ENCODE results near the gene SCAMP5.

Gene SCAMP5

DNA sequence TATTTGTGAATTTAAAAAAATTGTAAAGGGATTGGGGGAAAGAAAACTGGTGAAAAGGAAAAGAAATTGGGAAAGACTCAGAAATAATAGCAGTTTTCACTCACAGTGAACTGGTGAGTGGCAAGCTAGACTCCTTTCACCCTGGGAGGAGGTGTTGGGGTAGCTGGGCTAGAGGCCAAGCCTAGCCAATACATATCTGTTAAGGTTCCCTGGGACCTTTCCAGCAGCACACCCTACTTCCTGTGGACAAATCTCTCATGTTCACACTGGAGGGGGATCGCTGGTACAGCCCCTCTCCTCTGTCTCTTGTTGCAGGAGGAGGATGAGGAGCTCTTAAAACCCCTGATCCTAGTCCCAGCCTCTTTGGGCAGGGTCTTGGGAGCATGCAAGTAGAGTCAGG, 35.1 kb upstream of the SCAMP5 start:
- TF ChIP-seq TEAD4 (IDR thresholded peaks at IDR 0.05) (no peak), CREB1 (IDR thresholded peaks at IDR 0.05; ENCODE audit: low read depth) (no peak), EGR1 (IDR thresholded peaks at IDR 0.05) (no peak), CEBPB (IDR thresholded peaks at IDR 0.05) (no peak), ZBTB7A (IDR thresholded peaks at IDR 0.05; ENCODE audit: low read depth) (no peak), EP300 (IDR thresholded peaks at IDR 0.05; ENCODE audit: borderline replicate concordance) (no peak), TAF1 (IDR thresholded peaks at IDR 0.05; ENCODE audit: low read depth) (no peak), RAD21 (IDR thresholded peaks at IDR 0.05; ENCODE audit: low read depth) (no peak), FOXM1 (IDR thresholded peaks at IDR 0.05; ENCODE audit: borderline replicate concordance, low read depth) (no peak), NFIC (IDR thresholded peaks at IDR 0.05) (no peak), YY1 (IDR thresholded peaks at IDR 0.05; ENCODE audit: low read depth) (no peak), TCF12 (IDR thresholded peaks at IDR 0.05; ENCODE audit: low read depth) (no peak)
- TF ChIP-seq, protein P1, sequence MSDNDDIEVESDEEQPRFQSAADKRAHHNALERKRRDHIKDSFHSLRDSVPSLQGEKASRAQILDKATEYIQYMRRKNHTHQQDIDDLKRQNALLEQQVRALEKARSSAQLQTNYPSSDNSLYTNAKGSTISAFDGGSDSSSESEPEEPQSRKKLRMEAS (IDR thresholded peaks at IDR 0.05) = no peak
- TF ChIP-seq, protein P2, sequence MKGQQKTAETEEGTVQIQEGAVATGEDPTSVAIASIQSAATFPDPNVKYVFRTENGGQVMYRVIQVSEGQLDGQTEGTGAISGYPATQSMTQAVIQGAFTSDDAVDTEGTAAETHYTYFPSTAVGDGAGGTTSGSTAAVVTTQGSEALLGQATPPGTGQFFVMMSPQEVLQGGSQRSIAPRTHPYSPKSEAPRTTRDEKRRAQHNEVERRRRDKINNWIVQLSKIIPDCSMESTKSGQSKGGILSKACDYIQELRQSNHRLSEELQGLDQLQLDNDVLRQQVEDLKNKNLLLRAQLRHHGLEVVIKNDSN (IDR thresholded peaks at IDR 0.05) = no peak
- TF ChIP-seq, protein P3, sequence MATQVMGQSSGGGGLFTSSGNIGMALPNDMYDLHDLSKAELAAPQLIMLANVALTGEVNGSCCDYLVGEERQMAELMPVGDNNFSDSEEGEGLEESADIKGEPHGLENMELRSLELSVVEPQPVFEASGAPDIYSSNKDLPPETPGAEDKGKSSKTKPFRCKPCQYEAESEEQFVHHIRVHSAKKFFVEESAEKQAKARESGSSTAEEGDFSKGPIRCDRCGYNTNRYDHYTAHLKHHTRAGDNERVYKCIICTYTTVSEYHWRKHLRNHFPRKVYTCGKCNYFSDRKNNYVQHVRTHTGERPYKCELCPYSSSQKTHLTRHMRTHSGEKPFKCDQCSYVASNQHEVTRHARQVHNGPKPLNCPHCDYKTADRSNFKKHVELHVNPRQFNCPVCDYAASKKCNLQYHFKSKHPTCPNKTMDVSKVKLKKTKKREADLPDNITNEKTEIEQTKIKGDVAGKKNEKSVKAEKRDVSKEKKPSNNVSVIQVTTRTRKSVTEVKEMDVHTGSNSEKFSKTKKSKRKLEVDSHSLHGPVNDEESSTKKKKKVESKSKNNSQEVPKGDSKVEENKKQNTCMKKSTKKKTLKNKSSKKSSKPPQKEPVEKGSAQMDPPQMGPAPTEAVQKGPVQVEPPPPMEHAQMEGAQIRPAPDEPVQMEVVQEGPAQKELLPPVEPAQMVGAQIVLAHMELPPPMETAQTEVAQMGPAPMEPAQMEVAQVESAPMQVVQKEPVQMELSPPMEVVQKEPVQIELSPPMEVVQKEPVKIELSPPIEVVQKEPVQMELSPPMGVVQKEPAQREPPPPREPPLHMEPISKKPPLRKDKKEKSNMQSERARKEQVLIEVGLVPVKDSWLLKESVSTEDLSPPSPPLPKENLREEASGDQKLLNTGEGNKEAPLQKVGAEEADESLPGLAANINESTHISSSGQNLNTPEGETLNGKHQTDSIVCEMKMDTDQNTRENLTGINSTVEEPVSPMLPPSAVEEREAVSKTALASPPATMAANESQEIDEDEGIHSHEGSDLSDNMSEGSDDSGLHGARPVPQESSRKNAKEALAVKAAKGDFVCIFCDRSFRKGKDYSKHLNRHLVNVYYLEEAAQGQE (IDR thresholded peaks at IDR 0.05; ENCODE audit: low read depth) = no peak

DNA sequence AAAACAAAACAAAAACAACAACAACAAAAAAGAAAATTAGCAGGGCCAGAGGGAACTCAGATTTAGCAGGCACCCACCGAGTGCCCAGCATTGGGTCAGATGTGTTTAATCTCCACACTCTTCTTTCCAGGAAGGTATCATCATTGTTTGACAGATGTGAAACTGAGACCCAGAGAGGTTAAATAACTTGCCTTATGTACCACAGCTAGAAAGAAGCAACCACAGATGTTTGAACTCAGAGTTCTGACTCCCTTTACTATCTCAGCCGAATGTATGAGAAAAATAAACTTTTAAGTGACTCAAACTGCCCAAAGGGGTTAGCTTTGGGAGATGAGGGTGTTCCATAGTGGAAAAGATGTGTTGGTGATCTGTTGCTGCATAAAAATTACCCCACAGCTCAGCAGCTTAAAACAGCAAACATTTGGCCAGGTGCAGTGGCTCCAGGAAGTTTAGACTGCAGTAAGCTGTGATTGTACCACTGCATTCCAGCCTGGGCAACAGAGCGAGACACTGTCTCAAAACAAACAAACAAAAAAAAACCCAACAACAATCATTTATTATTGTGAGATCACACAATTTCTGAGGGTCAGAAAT, 34.3 kb upstream of the SCAMP5 start:
- TF ChIP-seq FOXM1 (IDR thresholded peaks at IDR 0.05; ENCODE audit: borderline replicate concordance, low read depth) (no peak), TCF12 (IDR thresholded peaks at IDR 0.05; ENCODE audit: low read depth) (no peak)
- TF ChIP-seq, protein P3 (IDR thresholded peaks at IDR 0.05; ENCODE audit: low read depth) = no peak

DNA sequence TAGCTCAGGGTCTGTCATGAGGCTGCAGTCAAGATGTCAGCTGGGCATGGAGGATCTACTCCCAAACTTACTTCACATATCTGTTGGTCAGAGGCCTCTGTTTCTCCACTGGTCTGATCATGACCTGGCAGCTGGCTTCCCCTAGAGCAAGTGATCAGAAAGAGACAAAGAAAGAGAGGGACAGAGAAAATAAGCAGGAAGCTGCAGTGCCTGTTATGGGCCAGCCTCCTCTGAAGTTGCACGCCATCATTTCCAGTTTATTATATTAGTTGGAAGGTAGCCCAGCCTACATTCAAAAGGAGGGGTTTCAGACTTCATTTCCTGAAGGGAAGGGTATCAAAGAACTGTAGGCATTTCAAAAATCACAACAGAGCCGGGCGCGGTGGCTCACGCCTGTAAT, 33.7 kb upstream of the SCAMP5 start:
- no peak for TF ChIP-seq RAD21 (IDR thresholded peaks at IDR 0.05; ENCODE audit: low read depth)
- no peak for TF ChIP-seq NFIC (IDR thresholded peaks at IDR 0.05)
- TF ChIP-seq EP300 (IDR thresholded peaks at IDR 0.05; ENCODE audit: borderline replicate concordance) = no peak
- no peak for TF ChIP-seq FOXM1 (IDR thresholded peaks at IDR 0.05; ENCODE audit: borderline replicate concordance, low read depth)
- no peak for TF ChIP-seq TEAD4 (IDR thresholded peaks at IDR 0.05)
- no peak for TF ChIP-seq EGR1 (IDR thresholded peaks at IDR 0.05)
- TF ChIP-seq CEBPB (IDR thresholded peaks at IDR 0.05) = no peak
- TF ChIP-seq, protein P3 (IDR thresholded peaks at IDR 0.05; ENCODE audit: low read depth) = no peak
- no peak for TF ChIP-seq YY1 (IDR thresholded peaks at IDR 0.05; ENCODE audit: low read depth)
- no peak for TF ChIP-seq ZBTB7A (IDR thresholded peaks at IDR 0.05; ENCODE audit: low read depth)
- TF ChIP-seq, protein P2 (IDR thresholded peaks at IDR 0.05) = no peak
- no peak for TF ChIP-seq TAF1 (IDR thresholded peaks at IDR 0.05; ENCODE audit: low read depth)
- no peak for TF ChIP-seq CREB1 (IDR thresholded peaks at IDR 0.05; ENCODE audit: low read depth)

DNA sequence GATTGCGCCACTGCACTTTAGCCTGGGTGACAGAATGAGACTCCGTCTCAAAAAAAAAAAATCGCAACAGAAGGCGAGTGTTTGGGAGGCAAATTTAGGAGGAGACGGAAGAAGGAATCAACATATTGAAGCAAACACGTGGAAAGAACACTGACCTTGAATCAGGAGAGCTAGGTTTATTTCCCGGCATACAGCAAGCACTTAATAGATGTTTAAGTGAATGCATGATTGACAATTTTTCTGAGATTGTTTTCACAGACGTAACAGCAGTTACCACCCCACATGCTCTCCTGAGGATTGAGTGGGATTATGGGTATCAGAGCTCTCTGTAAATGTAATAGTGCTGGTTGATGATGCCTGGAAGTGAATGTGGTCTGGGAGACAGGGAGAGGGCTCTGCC, 33.1 kb upstream of the SCAMP5 start:
- TF ChIP-seq CEBPB (IDR thresholded peaks at IDR 0.05) = no peak
- no peak for TF ChIP-seq RAD21 (IDR thresholded peaks at IDR 0.05; ENCODE audit: low read depth)
- TF ChIP-seq NFIC (IDR thresholded peaks at IDR 0.05) = no peak
- no peak for TF ChIP-seq CREB1 (IDR thresholded peaks at IDR 0.05; ENCODE audit: low read depth)
- no peak for TF ChIP-seq EP300 (IDR thresholded peaks at IDR 0.05; ENCODE audit: borderline replicate concordance)
- no peak for TF ChIP-seq YY1 (IDR thresholded peaks at IDR 0.05; ENCODE audit: low read depth)
- no peak for TF ChIP-seq TCF12 (IDR thresholded peaks at IDR 0.05; ENCODE audit: low read depth)
- TF ChIP-seq, protein P2 (IDR thresholded peaks at IDR 0.05) = no peak
- no peak for TF ChIP-seq ZBTB7A (IDR thresholded peaks at IDR 0.05; ENCODE audit: low read depth)
- TF ChIP-seq, protein P1 (IDR thresholded peaks at IDR 0.05) = no peak
- TF ChIP-seq FOXM1 (IDR thresholded peaks at IDR 0.05; ENCODE audit: borderline replicate concordance, low read depth) = no peak
- TF ChIP-seq TEAD4 (IDR thresholded peaks at IDR 0.05) = no peak
- TF ChIP-seq EGR1 (IDR thresholded peaks at IDR 0.05) = no peak
- no peak for TF ChIP-seq TAF1 (IDR thresholded peaks at IDR 0.05; ENCODE audit: low read depth)
- TF ChIP-seq, protein P3 (IDR thresholded peaks at IDR 0.05; ENCODE audit: low read depth) = no peak

Measured in Ishikawa (cell line).